Measurements from ENCODE around the gene HIP1.

- TF ChIP-seq, protein P1, sequence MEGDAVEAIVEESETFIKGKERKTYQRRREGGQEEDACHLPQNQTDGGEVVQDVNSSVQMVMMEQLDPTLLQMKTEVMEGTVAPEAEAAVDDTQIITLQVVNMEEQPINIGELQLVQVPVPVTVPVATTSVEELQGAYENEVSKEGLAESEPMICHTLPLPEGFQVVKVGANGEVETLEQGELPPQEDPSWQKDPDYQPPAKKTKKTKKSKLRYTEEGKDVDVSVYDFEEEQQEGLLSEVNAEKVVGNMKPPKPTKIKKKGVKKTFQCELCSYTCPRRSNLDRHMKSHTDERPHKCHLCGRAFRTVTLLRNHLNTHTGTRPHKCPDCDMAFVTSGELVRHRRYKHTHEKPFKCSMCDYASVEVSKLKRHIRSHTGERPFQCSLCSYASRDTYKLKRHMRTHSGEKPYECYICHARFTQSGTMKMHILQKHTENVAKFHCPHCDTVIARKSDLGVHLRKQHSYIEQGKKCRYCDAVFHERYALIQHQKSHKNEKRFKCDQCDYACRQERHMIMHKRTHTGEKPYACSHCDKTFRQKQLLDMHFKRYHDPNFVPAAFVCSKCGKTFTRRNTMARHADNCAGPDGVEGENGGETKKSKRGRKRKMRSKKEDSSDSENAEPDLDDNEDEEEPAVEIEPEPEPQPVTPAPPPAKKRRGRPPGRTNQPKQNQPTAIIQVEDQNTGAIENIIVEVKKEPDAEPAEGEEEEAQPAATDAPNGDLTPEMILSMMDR (IDR thresholded peaks at IDR 0.05; ENCODE audit: insufficient read depth, low read depth, low read length), result no peak
- TF ChIP-seq EZH2 (IDR thresholded peaks at IDR 0.05; ENCODE audit: insufficient read depth, low read length), result no peak
Observed at GRCh38 chr7:75732016-75732521, 6.7 kb downstream of the HIP1 start.

All from astrocyte (in vitro differentiated cells and primary cell).